HepG2 (cell line): Measurements from ENCODE around the gene SAPCD1. TPM values are rescaled to one million over a fixed set of nuclear protein-coding genes. Genes with fewer than 3 reads are reported as not detected.

ENCODE experiments used
- CCDC6 ChIP-seq: sonication (generic); formaldehyde crosslinking; IDR thresholded peaks from 2 replicates; pipeline ENCODE4 v1.8.1; 2022; ENCODE audit warnings: mild to moderate bottlenecking, missing genetic modification reagents, moderate library complexity
- HNF4A ChIP-seq: sonication (generic); formaldehyde crosslinking; IDR thresholded peaks from 2 replicates; pipeline ENCODE4 v1.4.0; 2020; ENCODE audit warnings: missing genetic modification reagents
- MBD4 ChIP-seq: IDR thresholded peaks from 2 replicates; pipeline ENCODE4 v1.6.1; 2012; ENCODE audit warnings: low read length, inconsistent platforms, borderline replicate concordance
- PAX8 ChIP-seq: sonication (generic); formaldehyde crosslinking; IDR thresholded peaks from 2 replicates; pipeline ENCODE4 v1.8.0; 2022; ENCODE audit warnings: mild to moderate bottlenecking, missing genetic modification reagents, borderline replicate concordance
- SP4 ChIP-seq: sonication (generic); formaldehyde crosslinking; IDR thresholded peaks from 2 replicates; pipeline ENCODE4 v1.8.1; 2023; ENCODE audit warnings: mild to moderate bottlenecking, missing genetic modification reagents
- ZNF143 ChIP-seq: sonication (generic); formaldehyde crosslinking; IDR thresholded peaks from 2 replicates; pipeline ENCODE4 v1.4.0; 2020; ENCODE audit warnings: missing genetic modification reagents
- ZNF205 ChIP-seq: IDR thresholded peaks from 2 replicates; pipeline ENCODE4 v1.6.1; 2018; ENCODE audit warnings: missing biosample characterization, missing genetic modification reagents
- ZNF224 ChIP-seq: sonication (generic); formaldehyde crosslinking; IDR thresholded peaks from 2 replicates; pipeline ENCODE4 v1.5.0; 2020; ENCODE audit warnings: mild to moderate bottlenecking, missing genetic modification reagents
- ZNF746 ChIP-seq: sonication (generic); formaldehyde crosslinking; IDR thresholded peaks from 2 replicates; pipeline ENCODE4 v1.8.0; 2022; ENCODE audit warnings: mild to moderate bottlenecking, missing genetic modification reagents
- polyA plus RNA-seq, 8 experiments: library from polyadenylated mRNA; depleted of rRNA in 3 of 8; stranded (reverse) in 7 of 8; unstranded in 1 of 8; fragments of >200 nt; fragmentation: Illumina TruSeq in 4 of 8; extraction: Trizol in 4 of 8; gene quantifications; 2 replicates each; pipeline versions ENCODE4 v1.2.1 to v1.2.3, GENCODE V29; 2011 to 2016; ENCODE audit warnings: low read depth in 4 of 8, missing spikeins in 1 of 8, mixed read lengths in 1 of 8; ENCODE audit not compliant: insufficient read depth in 1 of 8
- total RNA-seq, 5 experiments: library from RNA; depleted of rRNA; stranded (reverse); fragments of >200 nt; fragmentation: Illumina TruSeq; extraction: Trizol; gene quantifications; 2 replicates each; pipeline ENCODE4 v1.2.3, GENCODE V29; 2016; ENCODE audit warnings: low read depth in 1 of 5
- TF ChIP-seq, protein P1 (sequence below): sonication (generic); formaldehyde crosslinking; IDR thresholded peaks from 2 replicates; pipeline ENCODE4 v1.4.0; 2020; ENCODE audit warnings: missing genetic modification reagents
- TF ChIP-seq, protein P2 (sequence below): IDR thresholded peaks from 2 replicates; pipeline ENCODE4 v1.6.1; 2016; ENCODE audit warnings: control low read depth
- TF ChIP-seq, protein P3 (sequence below): sonication (generic); formaldehyde crosslinking; IDR thresholded peaks from 2 replicates; pipeline ENCODE4 v1.4.0; 2020; ENCODE audit warnings: missing genetic modification reagents, borderline replicate concordance

Gene SAPCD1
- total and polyA plus RNA-seq, 2 of the 13 experiments (the other 11 are each of a cell fraction or from before 2014, with no cell fraction given): 2.5 to 3.9 TPM

DNA sequence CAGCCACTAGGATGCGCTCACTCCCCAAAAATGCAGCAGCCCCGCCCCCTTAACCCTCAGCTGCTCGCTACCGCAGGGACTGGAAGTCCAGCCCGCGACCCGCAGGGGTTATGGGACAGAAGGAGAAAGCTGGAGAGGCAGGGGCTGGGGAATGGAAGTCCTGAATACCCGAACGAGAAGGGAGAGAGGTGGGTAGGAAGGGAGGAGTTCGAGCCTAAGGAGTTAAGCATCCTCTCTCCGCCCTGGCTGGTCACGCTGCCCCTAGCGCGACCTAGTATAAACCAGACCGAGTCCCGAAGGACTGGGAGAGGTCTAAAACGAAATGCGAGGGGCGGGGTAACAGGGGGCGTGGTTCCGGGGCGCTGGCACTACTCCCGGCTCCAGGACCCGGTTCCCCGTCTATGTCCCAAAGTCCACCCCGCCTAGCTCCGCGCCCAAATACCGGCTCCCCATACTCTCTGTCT lies 32.9 kb upstream of the SAPCD1 start (continued):
- TF ChIP-seq, protein P1, sequence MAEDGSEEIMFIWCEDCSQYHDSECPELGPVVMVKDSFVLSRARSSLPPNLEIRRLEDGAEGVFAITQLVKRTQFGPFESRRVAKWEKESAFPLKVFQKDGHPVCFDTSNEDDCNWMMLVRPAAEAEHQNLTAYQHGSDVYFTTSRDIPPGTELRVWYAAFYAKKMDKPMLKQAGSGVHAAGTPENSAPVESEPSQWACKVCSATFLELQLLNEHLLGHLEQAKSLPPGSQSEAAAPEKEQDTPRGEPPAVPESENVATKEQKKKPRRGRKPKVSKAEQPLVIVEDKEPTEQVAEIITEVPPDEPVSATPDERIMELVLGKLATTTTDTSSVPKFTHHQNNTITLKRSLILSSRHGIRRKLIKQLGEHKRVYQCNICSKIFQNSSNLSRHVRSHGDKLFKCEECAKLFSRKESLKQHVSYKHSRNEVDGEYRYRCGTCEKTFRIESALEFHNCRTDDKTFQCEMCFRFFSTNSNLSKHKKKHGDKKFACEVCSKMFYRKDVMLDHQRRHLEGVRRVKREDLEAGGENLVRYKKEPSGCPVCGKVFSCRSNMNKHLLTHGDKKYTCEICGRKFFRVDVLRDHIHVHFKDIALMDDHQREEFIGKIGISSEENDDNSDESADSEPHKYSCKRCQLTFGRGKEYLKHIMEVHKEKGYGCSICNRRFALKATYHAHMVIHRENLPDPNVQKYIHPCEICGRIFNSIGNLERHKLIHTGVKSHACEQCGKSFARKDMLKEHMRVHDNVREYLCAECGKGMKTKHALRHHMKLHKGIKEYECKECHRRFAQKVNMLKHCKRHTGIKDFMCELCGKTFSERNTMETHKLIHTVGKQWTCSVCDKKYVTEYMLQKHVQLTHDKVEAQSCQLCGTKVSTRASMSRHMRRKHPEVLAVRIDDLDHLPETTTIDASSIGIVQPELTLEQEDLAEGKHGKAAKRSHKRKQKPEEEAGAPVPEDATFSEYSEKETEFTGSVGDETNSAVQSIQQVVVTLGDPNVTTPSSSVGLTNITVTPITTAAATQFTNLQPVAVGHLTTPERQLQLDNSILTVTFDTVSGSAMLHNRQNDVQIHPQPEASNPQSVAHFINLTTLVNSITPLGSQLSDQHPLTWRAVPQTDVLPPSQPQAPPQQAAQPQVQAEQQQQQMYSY (CRISPR knock-in tag): peak; percentile 68
- no peak for TF ChIP-seq CCDC6 (CRISPR knock-in tag)
- TF ChIP-seq ZNF224 (CRISPR knock-in tag): peak; percentile 78
- 0 out of 2 replicates have a peak, but pooled peaks have one; percentile 18 for TF ChIP-seq ZNF205 (CRISPR knock-in tag)
- TF ChIP-seq MBD4: no peak
- TF ChIP-seq, protein P2, sequence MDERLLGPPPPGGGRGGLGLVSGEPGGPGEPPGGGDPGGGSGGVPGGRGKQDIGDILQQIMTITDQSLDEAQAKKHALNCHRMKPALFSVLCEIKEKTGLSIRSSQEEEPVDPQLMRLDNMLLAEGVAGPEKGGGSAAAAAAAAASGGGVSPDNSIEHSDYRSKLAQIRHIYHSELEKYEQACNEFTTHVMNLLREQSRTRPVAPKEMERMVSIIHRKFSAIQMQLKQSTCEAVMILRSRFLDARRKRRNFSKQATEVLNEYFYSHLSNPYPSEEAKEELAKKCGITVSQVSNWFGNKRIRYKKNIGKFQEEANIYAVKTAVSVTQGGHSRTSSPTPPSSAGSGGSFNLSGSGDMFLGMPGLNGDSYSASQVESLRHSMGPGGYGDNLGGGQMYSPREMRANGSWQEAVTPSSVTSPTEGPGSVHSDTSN: no peak
- peak; percentile 83 for TF ChIP-seq ZNF746 (CRISPR knock-in tag)
- no peak for TF ChIP-seq ZNF143 (CRISPR knock-in tag)
- TF ChIP-seq HNF4A (CRISPR knock-in tag): no peak
- TF ChIP-seq SP4: peak; percentile 80
- TF ChIP-seq, protein P3, sequence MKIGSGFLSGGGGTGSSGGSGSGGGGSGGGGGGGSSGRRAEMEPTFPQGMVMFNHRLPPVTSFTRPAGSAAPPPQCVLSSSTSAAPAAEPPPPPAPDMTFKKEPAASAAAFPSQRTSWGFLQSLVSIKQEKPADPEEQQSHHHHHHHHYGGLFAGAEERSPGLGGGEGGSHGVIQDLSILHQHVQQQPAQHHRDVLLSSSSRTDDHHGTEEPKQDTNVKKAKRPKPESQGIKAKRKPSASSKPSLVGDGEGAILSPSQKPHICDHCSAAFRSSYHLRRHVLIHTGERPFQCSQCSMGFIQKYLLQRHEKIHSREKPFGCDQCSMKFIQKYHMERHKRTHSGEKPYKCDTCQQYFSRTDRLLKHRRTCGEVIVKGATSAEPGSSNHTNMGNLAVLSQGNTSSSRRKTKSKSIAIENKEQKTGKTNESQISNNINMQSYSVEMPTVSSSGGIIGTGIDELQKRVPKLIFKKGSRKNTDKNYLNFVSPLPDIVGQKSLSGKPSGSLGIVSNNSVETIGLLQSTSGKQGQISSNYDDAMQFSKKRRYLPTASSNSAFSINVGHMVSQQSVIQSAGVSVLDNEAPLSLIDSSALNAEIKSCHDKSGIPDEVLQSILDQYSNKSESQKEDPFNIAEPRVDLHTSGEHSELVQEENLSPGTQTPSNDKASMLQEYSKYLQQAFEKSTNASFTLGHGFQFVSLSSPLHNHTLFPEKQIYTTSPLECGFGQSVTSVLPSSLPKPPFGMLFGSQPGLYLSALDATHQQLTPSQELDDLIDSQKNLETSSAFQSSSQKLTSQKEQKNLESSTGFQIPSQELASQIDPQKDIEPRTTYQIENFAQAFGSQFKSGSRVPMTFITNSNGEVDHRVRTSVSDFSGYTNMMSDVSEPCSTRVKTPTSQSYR (CRISPR knock-in tag): peak; percentile 61; the same call in 1 of the 2 replicates
- TF ChIP-seq PAX8: no peak
